WTC11 (cell line): ENCODE results near the gene LRP1. TPM values are rescaled to one million over a fixed set of nuclear protein-coding genes. Genes with fewer than 3 reads are reported as not detected.

Experiments used
- ATAC-seq: fragments of 200-7000 bp; cut with Tn5 transposase; 2 replicates; pipeline ENCODE4 v1.10.0; 2021; ENCODE audit warnings: mild to moderate bottlenecking, moderate library complexity
- CTCF ChIA-PET: fragments of 300-600 bp; sonication (Branson Sonifier 250); formaldehyde crosslinking; loops from one replicate; lab custom pipeline; 2021; ENCODE audit warnings: antibody characterized with exemption; lab: Charles Lee
- POLR2A ChIA-PET: fragments of 350-600 bp; sonication (Branson Sonifier 250); formaldehyde crosslinking; loops from one replicate; lab custom pipeline; 2021; ENCODE audit warnings: antibody characterized with exemption; lab: Charles Lee
- DNase-seq: peaks from one replicate; pipeline ENCODE4 v3.0.0; 2021; ENCODE audit warnings: low spot score
- H3K27ac Mint-ChIP-seq: 2 replicates; pipeline ENCODE4 v1.8.0; 2021; ENCODE audit warnings: mixed read lengths
- H3K27me3 Mint-ChIP-seq: 2 replicates; pipeline ENCODE4 v1.8.0; 2021; ENCODE audit warnings: low read depth, mild to moderate bottlenecking, moderate library complexity, mixed read lengths
- H3K36me3 Mint-ChIP-seq: 2 replicates; pipeline ENCODE4 v1.8.0; 2021; ENCODE audit warnings: mixed read lengths
- H3K4me1 Mint-ChIP-seq: 2 replicates; pipeline ENCODE4 v1.8.0; 2022; ENCODE audit warnings: mixed read lengths
- H3K4me3 Mint-ChIP-seq: 2 replicates; pipeline ENCODE4 v1.8.0; 2021; ENCODE audit warnings: mild to moderate bottlenecking, moderate library complexity, mixed read lengths
- H3K9me3 Mint-ChIP-seq: 2 replicates; pipeline ENCODE4 v1.8.0; 2021; ENCODE audit warnings: mixed read lengths
- ETV6 ChIP-seq: sonication (generic); formaldehyde crosslinking; IDR thresholded peaks from 2 replicates; pipeline ENCODE4 v1.8.1; 2022; ENCODE audit warnings: mild to moderate bottlenecking, missing genetic modification reagents
- FOXK1 ChIP-seq: sonication (generic); formaldehyde crosslinking; IDR thresholded peaks from 2 replicates; pipeline ENCODE4 v1.8.0; 2022; ENCODE audit warnings: mild to moderate bottlenecking, moderate library complexity, missing genetic modification reagents
- GABPB1 ChIP-seq: sonication (generic); formaldehyde crosslinking; IDR thresholded peaks from 2 replicates; pipeline ENCODE4 v1.8.1; 2023; ENCODE audit warnings: mild to moderate bottlenecking, missing genetic modification reagents
- TP53 ChIP-seq: sonication (generic); formaldehyde crosslinking; IDR thresholded peaks from 2 replicates; pipeline ENCODE4 v1.8.1; 2023; ENCODE audit warnings: mild to moderate bottlenecking, missing genetic modification reagents
- ZNF416 ChIP-seq: fragments of 250-450 bp; sonication (Bioruptor Pico); IDR thresholded peaks from 2 replicates; pipeline ENCODE4 v1.9.0; 2021; ENCODE audit warnings: mild to moderate bottlenecking, inconsistent platforms
- total RNA-seq: library from RNA; stranded (reverse); gene quantifications from 3 replicates; pipeline ENCODE4 v1.2.3, GENCODE V29; 2021
- TF ChIP-seq, protein P1 (sequence below): fragments of 250-450 bp; sonication (Bioruptor Pico); IDR thresholded peaks from 2 replicates; pipeline ENCODE4 v1.9.0; 2021; ENCODE audit warnings: moderate library complexity, mild to moderate bottlenecking, inconsistent platforms, borderline replicate concordance
- TF ChIP-seq, protein P2 (sequence below): sonication (generic); formaldehyde crosslinking; conservative IDR thresholded peaks from 2 replicates; pipeline ENCODE4 v1.8.1; 2023; ENCODE audit warnings: mild to moderate bottlenecking, low read depth, missing genetic modification reagents, moderate library complexity
- TF ChIP-seq, protein P3 (sequence below): sonication (generic); formaldehyde crosslinking; IDR thresholded peaks from 2 replicates; pipeline ENCODE4 v1.8.0; 2022; ENCODE audit warnings: mild to moderate bottlenecking, missing genetic modification reagents
- TF ChIP-seq, protein P4 (sequence below): sonication (generic); formaldehyde crosslinking; IDR thresholded peaks from 2 replicates; pipeline ENCODE4 v1.8.0; 2023; ENCODE audit warnings: missing genetic modification reagents
- TF ChIP-seq, protein P5 (sequence below): sonication (generic); formaldehyde crosslinking; IDR thresholded peaks from 2 replicates; pipeline ENCODE4 v1.8.0; 2022; ENCODE audit warnings: mild to moderate bottlenecking, missing genetic modification reagents
- TF ChIP-seq, protein P6 (sequence below): sonication (generic); formaldehyde crosslinking; IDR thresholded peaks from 2 replicates; pipeline ENCODE4 v1.8.1; 2022; ENCODE audit warnings: low read depth, missing genetic modification reagents, borderline replicate concordance
- TF ChIP-seq, protein P7 (sequence below): sonication (generic); formaldehyde crosslinking; IDR thresholded peaks from 2 replicates; pipeline ENCODE4 v1.8.1; 2023; ENCODE audit warnings: mild to moderate bottlenecking, missing genetic modification reagents, moderate library complexity
- TF ChIP-seq, protein P8 (sequence below): sonication (generic); formaldehyde crosslinking; IDR thresholded peaks from 2 replicates; pipeline ENCODE4 v1.8.0; 2022; ENCODE audit warnings: mild to moderate bottlenecking, missing genetic modification reagents

Gene LRP1
- total RNA-seq, 1 experiment from 2014 or later: 120 TPM

DNA sequence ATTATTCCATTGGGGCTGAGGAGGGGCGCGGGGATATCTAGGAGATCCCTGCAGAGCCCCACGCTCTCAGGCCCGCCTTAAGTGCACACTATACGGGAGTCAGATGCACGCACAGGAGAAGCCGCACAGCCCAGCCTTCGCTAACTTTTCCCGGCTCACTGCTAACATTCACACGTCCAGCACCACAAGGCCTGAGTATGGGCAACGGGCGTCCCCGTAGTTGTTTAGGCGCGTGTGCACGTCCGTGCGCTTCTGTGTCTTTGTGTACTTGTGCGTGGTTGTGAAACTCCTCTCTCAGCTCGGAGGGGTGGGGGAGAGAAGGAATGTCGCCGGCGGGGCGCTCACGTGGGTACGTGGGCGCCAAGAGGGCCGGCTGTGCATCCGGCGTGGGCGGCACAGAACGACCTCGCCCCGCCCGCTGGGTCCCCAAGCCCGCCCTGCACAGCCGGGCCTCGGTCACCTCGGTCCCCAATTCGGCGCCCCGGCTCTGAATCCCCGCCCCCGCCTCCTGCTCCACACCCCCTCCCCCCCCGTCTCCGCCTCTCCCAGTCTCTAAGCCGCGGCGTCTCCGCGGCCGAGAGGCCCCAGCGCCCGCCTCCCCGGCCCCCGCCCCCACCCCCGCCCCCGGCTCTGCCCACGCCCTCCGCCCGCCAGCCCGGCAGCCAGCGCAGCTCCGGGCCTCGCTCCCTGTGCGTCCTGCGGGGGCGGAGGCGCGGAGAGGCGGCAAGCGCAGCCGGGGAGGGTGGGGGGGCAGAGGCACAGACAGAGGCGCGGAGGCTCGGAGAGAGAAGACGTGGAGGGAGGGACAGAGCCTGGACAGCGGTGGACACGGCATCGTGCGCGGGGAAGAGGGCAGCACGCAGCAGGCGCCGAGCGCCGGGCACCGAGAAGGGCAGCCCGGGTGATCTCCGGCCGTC lies 39.7 kb upstream of the LRP1 start, which contains the start of gene NAB2:
TSS of gene NAB2 (plus strand) at position 761 of the 917 bp plus-strand sequence. CDS start 158 bp downstream, outside the sequence.
- H3K4me1 Mint-ChIP-seq: peaks cover 39% of the 10 kb centered on the region
- TF ChIP-seq ETV6: 0 out of 2 replicates have a peak, but pooled peaks have one; percentile 9
- TF ChIP-seq, protein P1, sequence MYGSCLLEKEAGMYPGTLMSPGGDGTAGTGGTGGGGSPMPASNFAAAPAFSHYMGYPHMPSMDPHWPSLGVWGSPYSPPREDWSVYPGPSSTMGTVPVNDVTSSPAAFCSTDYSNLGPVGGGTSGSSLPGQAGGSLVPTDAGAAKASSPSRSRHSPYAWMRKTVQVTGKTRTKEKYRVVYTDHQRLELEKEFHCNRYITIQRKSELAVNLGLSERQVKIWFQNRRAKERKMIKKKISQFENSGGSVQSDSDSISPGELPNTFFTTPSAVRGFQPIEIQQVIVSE (CRISPR knock-in tag): no peak
- TF ChIP-seq, protein P2, sequence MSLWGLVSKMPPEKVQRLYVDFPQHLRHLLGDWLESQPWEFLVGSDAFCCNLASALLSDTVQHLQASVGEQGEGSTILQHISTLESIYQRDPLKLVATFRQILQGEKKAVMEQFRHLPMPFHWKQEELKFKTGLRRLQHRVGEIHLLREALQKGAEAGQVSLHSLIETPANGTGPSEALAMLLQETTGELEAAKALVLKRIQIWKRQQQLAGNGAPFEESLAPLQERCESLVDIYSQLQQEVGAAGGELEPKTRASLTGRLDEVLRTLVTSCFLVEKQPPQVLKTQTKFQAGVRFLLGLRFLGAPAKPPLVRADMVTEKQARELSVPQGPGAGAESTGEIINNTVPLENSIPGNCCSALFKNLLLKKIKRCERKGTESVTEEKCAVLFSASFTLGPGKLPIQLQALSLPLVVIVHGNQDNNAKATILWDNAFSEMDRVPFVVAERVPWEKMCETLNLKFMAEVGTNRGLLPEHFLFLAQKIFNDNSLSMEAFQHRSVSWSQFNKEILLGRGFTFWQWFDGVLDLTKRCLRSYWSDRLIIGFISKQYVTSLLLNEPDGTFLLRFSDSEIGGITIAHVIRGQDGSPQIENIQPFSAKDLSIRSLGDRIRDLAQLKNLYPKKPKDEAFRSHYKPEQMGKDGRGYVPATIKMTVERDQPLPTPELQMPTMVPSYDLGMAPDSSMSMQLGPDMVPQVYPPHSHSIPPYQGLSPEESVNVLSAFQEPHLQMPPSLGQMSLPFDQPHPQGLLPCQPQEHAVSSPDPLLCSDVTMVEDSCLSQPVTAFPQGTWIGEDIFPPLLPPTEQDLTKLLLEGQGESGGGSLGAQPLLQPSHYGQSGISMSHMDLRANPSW (CRISPR knock-in tag): no peak
- TF ChIP-seq, protein P3, sequence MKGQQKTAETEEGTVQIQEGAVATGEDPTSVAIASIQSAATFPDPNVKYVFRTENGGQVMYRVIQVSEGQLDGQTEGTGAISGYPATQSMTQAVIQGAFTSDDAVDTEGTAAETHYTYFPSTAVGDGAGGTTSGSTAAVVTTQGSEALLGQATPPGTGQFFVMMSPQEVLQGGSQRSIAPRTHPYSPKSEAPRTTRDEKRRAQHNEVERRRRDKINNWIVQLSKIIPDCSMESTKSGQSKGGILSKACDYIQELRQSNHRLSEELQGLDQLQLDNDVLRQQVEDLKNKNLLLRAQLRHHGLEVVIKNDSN (CRISPR knock-in tag): peak; percentile 46; the same call in 1 of the 2 replicates
- TF ChIP-seq, protein P4, sequence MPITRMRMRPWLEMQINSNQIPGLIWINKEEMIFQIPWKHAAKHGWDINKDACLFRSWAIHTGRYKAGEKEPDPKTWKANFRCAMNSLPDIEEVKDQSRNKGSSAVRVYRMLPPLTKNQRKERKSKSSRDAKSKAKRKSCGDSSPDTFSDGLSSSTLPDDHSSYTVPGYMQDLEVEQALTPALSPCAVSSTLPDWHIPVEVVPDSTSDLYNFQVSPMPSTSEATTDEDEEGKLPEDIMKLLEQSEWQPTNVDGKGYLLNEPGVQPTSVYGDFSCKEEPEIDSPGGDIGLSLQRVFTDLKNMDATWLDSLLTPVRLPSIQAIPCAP (CRISPR knock-in tag): 0 out of 2 replicates have a peak, but pooled peaks have one; percentile 39
- 0 out of 2 replicates have a peak, but pooled peaks have one; percentile 19 for TF ChIP-seq FOXK1 (CRISPR knock-in tag)
- peak; percentile 60; the same call in 1 of the 2 replicates for TF ChIP-seq TP53 (CRISPR knock-in tag)
- TF ChIP-seq, protein P5, sequence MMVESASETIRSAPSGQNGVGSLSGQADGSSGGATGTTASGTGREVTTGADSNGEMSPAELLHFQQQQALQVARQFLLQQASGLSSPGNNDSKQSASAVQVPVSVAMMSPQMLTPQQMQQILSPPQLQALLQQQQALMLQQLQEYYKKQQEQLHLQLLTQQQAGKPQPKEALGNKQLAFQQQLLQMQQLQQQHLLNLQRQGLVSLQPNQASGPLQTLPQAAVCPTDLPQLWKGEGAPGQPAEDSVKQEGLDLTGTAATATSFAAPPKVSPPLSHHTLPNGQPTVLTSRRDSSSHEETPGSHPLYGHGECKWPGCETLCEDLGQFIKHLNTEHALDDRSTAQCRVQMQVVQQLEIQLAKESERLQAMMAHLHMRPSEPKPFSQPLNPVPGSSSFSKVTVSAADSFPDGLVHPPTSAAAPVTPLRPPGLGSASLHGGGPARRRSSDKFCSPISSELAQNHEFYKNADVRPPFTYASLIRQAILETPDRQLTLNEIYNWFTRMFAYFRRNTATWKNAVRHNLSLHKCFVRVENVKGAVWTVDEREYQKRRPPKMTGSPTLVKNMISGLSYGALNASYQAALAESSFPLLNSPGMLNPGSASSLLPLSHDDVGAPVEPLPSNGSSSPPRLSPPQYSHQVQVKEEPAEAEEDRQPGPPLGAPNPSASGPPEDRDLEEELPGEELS (CRISPR knock-in tag): 0 out of 2 replicates have a peak, but pooled peaks have one; percentile 35
- 0 out of 2 replicates have a peak, but pooled peaks have one; percentile 32 for TF ChIP-seq ZNF416 (CRISPR knock-in tag)
- TF ChIP-seq, protein P6, sequence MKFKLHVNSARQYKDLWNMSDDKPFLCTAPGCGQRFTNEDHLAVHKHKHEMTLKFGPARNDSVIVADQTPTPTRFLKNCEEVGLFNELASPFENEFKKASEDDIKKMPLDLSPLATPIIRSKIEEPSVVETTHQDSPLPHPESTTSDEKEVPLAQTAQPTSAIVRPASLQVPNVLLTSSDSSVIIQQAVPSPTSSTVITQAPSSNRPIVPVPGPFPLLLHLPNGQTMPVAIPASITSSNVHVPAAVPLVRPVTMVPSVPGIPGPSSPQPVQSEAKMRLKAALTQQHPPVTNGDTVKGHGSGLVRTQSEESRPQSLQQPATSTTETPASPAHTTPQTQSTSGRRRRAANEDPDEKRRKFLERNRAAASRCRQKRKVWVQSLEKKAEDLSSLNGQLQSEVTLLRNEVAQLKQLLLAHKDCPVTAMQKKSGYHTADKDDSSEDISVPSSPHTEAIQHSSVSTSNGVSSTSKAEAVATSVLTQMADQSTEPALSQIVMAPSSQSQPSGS: no peak
- TF ChIP-seq GABPB1: peak; percentile 17; the same call in 1 of the 2 replicates
- TF ChIP-seq, protein P7, sequence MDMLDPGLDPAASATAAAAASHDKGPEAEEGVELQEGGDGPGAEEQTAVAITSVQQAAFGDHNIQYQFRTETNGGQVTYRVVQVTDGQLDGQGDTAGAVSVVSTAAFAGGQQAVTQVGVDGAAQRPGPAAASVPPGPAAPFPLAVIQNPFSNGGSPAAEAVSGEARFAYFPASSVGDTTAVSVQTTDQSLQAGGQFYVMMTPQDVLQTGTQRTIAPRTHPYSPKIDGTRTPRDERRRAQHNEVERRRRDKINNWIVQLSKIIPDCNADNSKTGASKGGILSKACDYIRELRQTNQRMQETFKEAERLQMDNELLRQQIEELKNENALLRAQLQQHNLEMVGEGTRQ (CRISPR knock-in tag): peak; percentile 70
- TF ChIP-seq, protein P8, sequence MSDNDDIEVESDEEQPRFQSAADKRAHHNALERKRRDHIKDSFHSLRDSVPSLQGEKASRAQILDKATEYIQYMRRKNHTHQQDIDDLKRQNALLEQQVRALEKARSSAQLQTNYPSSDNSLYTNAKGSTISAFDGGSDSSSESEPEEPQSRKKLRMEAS (CRISPR knock-in tag): peak; percentile 56
- TF ChIP-seq, all 79 proteins: peak for 10
- Mint-ChIP-seq H3K9me3 (no peaks in the 10 kb centered on the region), H3K27ac (peak within 1 kb of the TSS; percentile 100), H3K36me3 (peaks cover 12% of the 10 kb centered on the region), H3K4me3 (peak within 1 kb of the TSS; percentile 88), H3K27me3 (no peaks in the 10 kb centered on the region; the same call in 1 of the 2 replicates)
- ATAC-seq (peak; percentile 46), DNase-seq (peak; percentile 91)
- ChIA-PET CTCF (interaction anchor here (0.6 to 8.7 kb wide), 16 partner anchors 9 to 387 kb away, joined by 3 to 219 read pairs (median 4); partner anchors contain the start of genes LRP1, NEMP1 and STAT6), POLR2A (interaction anchor here (0.6 to 4.7 kb wide), 10 partner anchors 9 to 452 kb away, joined by 3 to 65 read pairs (median 3); partner anchors contain the start of genes INHBE, LRP1, NEMP1 and STAT6)
